Loucy (cell line): ENCODE results near the gene NCKIPSD.
"Not testable (repeated sequence)": the region's sequence is repeated elsewhere in the genome, so short reads cannot be mapped to it uniquely, and the experiment has no call there.

Source experiments
- CTCF ChIP-seq: fragments of 200-600 bp; sonication (generic); conservative IDR thresholded peaks from 2 replicates; pipeline ENCODE4 v1.5.1; 2014; ENCODE audit warnings: mild to moderate bottlenecking, antibody characterized with exemption, low read length
- EZH2phosphoT487 ChIP-seq: fragments of 200-600 bp; IDR thresholded peaks from 2 replicates; pipeline ENCODE4 v1.6.1; 2018; ENCODE audit warnings: antibody characterized with exemption, mild to moderate bottlenecking, moderate library complexity, borderline replicate concordance

- TF ChIP-seq CTCF, EZH2phosphoT487: not testable (repeated sequence)
These were observed 49.5 kb upstream of the NCKIPSD start for GRCh38 chr3:48735075-48735767.
